GM11168 (cell line): ENCODE data around the gene RAC2.
"Not testable (repeated sequence)": the region's sequence is repeated elsewhere in the genome, so short reads cannot be mapped to it uniquely, and the experiment has no call there.

Experiments
- in situ Hi-C: fragments of 300-500 bp; cut with MboI; formaldehyde crosslinking; loops from one replicate; pipeline ENCODE4 v1.12.0; 2022; ENCODE audit warnings: low sequenced_read_pairs; ENCODE audit not compliant: unreplicated experiment

RAC2 gene

DNA sequence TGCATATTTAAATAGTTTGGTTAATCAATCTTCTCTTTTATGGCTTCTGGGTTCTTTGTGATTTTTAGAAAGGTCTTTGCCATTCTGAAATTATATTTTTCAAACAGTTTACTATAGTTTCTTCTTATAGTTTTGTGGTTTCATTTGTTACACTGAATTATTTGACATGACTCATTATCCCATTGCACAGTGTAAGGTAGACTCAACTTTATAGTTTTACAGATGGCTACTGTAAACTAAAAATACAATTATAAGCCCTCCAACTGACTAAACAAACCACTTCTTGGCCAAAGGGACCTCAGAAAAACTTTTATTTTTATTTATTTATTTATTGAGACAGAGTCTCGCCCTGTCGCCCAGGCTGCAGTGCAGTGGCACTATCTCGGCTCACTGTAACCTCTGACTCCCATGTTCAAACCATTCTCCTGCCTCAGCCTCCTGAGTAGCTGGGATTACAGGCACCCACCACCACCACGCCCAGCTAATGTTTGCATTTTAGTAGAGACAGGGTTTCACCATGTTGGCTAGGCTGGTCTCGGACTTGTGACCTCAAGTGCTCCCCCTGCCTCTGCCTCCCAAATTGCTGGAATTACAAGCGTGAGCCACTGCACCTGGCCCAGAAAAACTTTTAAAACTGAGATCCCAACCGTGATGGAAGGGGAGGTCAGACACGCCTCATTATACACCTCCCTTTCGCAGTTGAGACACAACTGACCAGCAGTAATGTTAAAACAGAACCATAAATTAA, 14.1 kb upstream of the RAC2 start:
- in situ Hi-C loops = no loop called here

DNA sequence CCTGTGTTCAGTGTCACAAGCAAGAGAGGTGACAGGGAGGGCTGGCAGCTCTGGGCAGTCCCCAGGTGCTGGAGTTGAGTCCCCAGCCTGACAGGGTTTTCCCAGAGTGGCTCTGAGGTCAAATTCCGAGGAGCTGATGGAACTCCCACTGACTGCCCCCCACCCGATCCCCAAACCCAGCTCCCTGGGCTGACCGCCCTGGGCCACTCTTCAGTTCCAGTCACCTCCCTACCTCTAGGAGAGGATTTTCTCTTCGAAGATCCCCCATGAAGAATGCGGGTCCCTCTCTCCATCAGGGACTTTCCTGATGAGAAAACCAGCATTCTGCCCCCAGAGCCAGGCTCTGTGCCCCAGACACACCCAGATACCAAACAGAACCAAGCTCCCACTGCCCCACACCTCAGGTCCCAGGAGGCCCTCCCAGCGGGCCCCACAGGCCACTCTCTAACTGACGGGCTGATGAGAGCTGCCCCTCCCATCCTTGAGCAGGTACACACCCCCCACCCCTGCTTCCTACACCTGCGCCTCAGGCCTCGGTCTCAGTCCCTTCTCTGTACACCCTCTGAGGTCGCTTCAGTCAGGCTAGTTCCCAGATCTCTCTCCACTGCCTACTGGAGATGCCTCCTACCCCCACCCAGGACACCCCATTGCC, 12.1 kb upstream of the RAC2 start:
- in situ Hi-C loops = no loop called here

DNA sequence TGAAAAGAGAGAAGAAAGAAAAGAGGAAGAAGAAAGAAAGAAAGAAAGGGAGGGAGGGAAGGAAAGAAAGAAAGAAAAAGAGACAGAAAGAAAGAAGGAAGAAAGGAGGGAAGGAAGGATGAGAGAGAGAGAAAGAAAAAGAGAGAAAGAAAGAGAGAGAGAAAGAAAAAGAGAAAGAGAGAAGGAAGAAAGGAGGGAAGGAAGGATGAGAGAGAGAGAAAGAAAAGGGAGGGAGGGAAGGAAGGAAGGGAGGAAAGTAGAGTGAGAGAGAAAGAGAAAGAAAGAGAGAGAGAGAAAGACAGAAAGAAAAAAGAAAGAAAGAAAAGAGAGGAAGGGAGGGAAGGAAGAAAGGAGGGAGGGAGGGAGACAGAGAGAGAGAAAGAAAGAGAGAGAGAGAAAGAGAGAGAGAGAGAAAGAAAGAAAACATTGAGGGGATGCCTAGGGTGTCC, 11.5 kb upstream of the RAC2 start:
- in situ Hi-C loops = no loop called here

DNA sequence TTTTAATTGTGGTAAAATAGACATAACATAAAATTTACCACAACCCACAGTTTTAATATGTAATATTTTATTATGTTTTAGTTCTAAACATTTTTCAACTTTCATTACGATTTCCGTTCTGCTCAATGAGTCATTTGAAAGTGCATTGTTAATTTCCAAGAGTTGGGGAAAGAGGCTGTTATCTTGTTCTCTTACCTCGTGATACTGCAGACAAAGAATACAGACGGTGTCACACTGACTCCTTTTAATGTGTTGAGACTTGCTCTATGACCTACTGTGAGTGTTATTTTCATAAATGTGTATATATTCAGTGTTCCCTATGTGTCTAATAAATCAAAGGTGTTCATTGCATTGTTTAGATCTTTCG, 10.8 kb upstream of the RAC2 start:
- in situ Hi-C loops = no loop called here

DNA sequence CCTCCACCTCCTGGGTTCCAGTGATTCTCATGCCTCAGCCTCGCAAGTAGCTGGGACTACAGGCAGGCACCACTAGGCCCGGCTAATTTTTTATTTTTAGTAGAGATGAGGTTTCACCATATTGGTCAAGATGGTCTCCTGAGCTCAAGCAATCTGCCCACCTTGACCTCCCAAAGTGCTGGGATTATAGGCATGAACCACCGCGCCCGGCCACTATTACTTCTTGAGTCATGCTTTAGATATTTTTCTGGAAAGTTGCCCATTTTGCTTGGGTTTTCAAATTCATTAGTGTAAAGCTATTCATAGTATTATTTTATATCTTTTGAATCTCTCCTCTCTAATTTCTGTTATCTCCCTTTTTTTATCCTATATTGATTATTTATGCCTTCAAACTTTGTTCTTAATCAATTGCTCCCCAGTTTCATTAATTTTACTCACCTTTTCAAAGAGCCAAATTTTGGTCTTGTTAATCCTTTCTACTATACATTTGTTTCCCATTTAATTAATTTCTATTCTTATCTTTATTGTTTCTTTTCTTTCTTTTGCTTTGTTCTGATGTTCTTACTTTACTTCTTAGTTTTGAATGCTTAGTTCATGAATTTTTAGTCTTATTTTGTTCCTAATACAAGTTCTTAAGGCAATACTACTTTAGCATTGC, 10.3 kb upstream of the RAC2 start:
- in situ Hi-C loops = no loop called here

DNA sequence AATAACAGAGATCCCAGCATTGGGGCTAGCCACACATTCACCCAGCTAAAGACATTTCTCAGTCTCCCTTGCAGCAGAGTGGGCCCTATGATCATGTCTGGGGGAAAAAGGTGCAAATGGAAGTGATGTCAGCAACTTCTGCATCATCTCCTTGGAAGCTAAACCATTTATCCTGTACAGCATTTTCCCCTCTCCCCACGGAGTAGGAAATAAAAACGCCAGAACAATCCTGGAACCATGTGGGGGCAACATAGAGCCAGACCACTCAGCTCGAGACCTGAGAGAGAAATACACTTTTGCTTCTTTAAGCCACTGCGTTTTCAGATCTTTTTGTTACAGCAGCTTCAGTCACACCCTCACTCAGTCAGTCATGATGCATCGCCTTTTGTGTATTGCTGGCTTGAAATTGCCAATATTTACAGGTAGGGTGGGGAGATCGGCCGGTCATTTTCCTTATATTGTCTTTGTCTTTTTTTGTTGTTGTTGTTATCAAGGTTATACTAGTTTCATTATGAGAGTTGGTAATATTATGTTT, 9.1 kb upstream of the RAC2 start:
- in situ Hi-C loops = no loop called here

DNA sequence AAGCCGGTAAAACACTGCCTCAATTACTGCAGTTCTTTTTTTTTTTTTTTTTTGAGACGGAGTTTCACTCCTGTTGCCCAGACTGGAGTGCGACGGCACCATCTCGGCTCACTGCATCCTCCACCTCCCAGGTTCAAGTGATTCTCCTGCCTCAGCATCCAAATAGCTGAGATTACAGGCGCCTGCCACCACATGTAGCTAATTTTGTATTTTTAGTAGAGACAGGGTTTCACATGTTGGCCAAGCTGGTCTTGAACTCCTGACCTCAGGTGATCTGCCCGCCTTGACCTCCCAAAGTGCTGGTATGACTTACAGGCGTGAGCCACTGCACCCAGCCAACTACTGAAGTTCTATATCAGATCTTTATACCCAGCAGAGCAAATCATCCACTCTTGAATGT, 7.8 kb upstream of the RAC2 start:
- in situ Hi-C loops = not testable (repeated sequence)

DNA sequence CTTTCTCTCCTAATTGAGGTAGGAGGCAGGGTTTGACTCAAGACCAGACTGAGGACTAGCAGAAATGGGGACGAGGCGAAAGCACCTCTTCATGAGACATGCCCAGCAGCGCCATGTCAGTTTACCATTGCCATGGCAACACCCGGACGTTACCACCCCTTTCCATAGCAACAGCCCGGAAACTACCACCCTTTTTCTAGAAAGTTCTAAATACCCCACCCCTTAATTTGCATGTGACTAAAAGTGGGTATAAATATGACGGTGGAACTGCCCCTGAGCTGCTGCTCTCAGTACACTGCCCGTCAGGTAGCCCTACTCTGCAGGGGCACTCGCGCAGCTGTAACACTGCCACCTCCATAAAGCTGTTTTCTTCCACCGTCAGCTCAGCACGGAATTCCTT, 5.9 kb upstream of the RAC2 start:
- in situ Hi-C loops = no loop called here

DNA sequence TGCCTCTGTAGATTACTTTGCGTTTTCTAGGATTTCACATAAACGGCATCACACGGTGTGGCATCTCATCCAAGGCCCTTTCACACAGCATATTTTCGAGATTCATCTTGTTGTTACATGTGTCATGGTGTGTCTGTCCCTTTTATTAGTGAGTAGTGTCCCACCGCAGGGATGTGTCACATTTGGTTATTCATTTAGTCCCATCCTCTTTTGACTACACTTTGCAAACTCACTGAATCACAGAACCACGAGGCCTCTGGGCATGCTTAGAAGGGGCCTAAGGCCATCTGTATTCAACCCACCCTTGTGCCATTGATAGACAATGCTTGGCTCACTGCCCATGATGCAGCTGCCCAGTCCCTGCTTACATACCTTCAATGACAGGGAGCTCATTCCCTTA, 4.2 kb upstream of the RAC2 start:
- in situ Hi-C loops = no loop called here

DNA sequence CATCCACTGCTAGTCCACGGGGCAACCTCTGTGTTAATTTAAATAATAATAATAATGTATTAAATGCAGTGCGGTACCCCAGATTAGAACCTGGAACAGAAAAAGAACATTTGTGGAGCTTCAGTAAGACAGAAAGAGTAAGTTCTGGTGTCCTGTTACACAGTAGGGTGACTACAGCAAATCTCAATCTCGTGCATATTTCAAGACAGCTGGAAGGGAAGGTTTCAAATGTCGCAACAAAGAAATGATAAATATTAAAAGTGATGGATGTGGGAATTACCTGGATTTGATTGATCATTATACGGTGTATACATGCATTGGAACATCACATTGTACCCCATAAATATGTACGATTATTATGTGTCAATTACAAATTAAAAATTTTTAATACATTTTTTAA, 1.7 kb upstream of the RAC2 start:
- in situ Hi-C loops = no loop called here

DNA sequence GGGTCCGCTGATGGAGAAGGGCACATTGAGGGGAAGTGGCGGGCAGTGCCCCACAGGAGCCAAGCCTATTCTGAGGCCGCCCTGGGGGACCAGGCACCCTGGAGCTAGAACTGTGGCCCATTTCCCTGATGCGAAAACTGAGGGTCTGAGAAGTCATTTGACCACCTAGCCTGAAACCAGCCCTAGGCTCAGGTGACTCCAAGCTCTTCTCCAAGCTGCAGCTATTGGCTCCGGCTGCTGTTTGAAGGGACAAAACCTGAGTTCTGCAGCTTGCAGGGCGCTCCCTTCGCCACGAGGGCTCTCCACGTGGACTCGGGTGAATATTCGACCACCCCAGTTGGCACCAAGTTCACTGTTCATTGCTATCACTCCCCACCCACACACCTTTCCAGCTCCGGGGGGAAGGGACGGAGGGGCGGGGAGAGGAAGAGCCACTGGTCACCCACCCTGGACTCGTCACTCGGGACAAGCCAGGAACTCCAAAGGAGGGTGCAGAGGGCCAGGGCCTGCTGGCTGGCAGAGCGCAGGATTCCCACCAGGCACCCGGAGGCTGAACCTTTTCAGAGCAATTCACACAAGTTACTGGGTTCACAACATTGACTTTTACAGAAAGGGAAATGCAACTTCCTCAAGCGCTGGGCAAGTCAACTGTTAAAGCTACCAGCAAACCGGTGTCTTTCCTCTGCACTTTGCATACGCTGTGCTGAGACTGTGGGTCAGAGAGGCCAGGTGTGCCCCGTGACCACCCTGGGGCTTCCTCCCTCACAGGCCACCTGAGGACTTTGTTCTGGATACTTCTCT, 1.1 kb upstream of the RAC2 start:
- in situ Hi-C loops = no loop called here

DNA sequence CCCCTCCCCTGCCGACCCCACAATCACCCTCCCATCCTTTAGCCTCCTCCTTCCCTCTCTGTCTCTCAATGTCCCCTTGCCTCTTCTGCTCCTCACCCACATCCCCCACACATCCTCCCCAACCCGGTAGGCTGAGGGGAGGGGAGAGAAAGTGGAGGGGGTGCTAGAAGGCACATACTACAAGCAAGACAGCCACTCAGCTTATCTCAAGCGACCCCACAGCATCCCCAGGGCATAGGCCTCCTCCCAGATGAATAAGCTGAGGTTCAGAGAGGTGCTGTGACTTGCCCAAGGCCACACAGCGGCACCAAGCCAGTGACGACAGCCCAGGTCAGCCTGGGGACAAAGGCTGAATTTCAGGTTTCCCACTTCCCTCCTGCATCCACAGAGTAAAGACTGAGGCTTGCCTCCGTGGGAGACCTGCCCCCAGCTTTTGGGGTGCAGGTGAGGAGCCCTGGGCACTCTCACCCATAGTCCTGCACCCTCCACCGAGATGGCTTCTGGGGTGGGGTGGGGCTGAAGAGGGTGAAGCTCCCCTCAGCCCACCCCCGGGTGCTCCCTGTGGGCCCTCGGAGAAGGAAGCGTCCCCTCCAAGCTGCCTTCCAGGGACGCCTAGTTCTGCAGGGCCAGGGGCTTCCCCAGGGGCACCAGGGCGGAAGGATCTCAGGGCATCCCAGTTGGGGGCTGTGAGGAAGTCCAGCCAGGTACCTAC, 511 bp downstream of the RAC2 start:
- in situ Hi-C loops = no loop called here

DNA sequence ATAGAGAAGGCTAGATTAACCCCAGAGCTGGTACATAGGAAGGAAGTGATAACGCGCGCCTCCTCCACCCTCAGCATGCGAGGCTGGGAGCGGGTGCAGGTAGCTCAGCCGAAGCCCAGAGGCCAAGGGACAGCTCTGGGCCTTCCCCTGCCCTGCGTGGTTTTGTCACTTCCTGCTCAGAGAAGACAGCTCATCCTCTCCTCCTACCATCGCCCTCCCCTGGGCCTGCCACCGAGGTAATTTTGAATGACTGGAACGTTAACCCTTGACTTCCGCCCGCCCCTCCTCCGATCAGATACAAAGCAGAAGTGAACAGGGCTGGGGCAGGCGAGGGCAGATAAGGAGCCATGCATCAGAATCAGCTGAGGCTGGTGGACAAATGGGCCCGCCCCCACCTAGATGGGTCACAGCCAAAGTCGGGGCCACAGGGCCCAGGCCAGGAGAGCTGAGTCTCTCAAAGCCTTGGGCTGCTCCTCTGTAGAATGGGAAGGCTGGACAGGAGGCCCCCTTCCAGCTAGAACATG, 1.6 kb downstream of the RAC2 start:
- in situ Hi-C loops = no loop called here

DNA sequence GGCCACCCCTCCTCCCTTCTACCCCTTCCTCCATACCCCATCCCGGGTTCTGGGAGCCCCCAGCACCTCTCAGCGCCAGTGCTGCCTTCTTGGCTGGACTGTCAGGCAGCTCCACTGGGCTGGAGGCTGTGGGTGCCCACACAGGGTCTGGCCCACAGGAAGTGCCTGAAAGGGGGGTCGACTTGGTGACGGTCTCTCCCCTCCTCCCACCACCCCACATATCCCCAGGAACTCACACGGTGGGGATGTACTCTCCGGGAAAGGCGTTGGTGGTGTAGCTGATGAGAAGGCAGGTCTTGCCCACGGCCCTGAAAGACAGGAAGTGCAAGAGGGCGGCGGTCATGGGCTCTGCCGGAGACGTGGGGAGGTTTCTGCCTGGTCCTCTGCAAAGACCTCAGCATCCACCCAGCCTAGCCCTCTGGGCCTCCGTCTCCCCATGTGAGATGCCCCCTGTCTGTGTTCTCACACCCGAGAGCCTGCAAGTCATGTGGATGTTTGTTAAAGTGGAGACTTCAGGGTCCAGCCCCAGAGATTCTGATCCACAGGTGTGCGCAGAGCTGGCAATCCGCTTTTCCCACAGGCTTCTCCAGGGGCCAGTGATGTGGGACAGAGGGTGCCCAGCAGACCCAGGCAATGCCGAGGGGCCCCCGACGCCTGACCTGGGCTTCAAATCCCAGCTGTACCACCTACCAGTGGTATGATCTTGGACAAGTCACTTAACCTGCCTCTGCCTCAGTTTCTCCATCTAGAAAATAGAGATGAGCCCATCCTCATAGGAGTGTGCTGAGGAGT, 2.5 kb downstream of the RAC2 start:
- in situ Hi-C loops = no loop called here

DNA sequence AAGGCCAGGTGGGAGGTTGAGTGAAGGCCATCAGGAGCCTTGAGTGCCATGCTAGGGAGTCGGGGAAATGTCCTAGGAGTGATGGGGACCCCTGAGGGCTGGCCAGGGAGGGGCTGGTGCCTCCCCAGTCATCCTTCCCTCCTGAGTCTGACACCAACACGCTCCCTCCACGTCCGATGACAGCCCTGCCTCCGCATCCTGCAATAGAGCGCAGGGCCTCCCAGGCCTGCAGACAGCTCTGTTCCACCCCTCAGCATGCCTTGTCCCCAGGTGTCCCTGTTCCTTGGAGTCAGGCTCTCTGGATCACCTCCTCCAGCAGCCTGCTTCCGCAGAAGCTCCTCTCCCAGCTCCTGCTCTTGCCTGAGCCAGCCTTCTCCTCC, 3.1 kb downstream of the RAC2 start:
- in situ Hi-C loops = no loop called here

DNA sequence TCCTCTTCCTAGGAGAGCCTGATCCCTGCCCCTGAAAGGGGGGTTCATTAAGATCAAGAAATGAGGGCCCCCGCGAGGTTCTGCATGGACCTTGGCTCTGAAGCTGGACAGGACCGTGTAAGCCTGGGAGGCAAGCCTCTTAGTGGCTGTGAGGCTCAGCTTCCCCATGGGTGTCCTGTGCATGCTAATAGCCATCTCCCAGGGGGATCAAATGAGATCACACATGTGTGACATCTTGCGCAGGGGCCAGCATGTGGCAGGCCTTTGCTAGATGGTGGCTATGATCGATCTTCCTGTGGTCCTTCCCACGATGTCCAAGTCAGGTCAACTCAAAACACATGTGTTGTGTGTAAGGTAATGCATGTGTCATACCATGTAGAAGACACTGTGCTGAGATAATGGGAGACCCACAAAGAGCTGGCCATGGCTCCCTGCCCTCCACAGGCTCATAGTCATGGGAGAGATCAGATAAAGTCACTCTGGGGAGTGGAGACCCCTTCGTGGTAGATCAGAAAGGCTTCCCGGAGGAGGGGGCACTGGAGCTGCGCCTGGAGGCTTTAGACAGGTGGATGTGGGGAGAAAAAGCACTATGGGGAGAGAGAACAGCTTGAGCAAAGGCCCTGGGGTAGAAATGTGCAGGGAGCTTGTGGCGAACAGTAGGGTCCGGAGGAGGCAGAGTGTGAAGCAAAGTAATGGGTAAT, 3.7 kb downstream of the RAC2 start:
- in situ Hi-C loops = no loop called here

DNA sequence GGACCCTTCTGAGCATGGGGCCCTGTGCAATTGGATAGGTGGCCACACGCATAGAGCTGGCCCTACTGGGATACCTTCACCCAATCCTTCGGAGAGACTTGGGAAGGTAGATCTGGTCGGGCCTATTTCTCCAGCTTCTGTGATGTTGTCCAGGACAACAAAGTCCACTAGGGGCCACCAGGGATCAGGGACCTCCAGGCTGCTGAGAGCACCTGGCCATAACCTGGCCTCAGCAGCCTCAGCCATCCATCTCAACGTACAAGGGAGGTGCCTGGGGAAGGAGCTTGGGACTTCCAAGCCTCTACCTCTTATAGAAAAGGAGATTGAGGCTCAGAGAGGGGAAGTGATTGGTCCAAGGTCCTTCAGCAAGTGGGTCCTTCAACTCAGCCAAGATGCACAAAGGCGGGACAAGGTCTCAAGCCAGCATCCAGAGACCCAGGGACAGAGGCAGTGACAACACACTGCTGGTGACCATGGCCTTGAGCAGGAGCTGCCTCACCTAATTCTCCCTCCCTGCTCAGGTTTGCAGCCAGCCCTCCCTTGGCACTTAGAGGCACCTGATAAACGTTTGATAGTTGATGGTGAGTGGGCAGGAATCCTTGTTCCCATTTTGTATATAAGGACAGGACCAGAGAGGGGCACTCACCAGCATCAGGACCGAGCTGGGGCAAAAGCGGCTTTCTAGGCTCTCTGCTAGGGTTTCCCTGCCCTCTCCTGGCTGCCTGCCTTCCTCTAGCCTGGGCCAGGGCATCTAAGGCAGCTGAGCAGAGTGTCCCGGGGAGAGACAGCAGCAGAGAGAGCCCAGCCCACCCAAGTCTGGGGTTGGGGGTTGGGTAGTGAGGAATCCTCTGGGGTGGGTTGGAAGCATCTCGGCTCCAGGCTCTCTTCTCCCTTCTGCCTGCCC, 4.5 kb downstream of the RAC2 start:
- in situ Hi-C loops = no loop called here
